DND-41 (cell line): Measurements from ENCODE around the gene RBM6.

ENCODE experiments used
- ATAC-seq: fragments of 200-7000 bp; cut with Tn5 transposase; 3 replicates; pipeline ENCODE4 v1.9.1; 2021; ENCODE audit warnings: low read depth; ENCODE audit not compliant: insufficient read depth
- DNase-seq: peaks from one replicate; pipeline ENCODE4 v3.0.0-alpha.2; 2020
- H2AFZ ChIP-seq: 2 replicates; pipeline ENCODE4 v1.6.0; 2012; ENCODE audit warnings: low read depth, low read length
- H3K27ac ChIP-seq: 2 replicates; pipeline ENCODE4 v1.5.1; 2012; ENCODE audit warnings: low read length, inconsistent platforms
- H3K27me3 ChIP-seq: fragments of 200-600 bp; sonication (generic); 2 replicates; pipeline ENCODE4 v1.6.0; 2012; ENCODE audit warnings: low read length, mild to moderate bottlenecking, inconsistent platforms; ENCODE audit not compliant: insufficient read depth, poor library complexity
- H3K36me3 ChIP-seq: 2 replicates; pipeline ENCODE4 v1.5.1; 2012; ENCODE audit warnings: low read length, inconsistent platforms; ENCODE audit not compliant: insufficient read depth
- H3K4me1 ChIP-seq: 2 replicates; pipeline ENCODE4 v1.5.1; 2012; ENCODE audit warnings: mild to moderate bottlenecking, low read length; ENCODE audit not compliant: insufficient read depth
- H3K4me2 ChIP-seq: 2 replicates; pipeline ENCODE4 v1.6.0; 2012; ENCODE audit warnings: mild to moderate bottlenecking, moderate library complexity, low read length, inconsistent platforms; ENCODE audit not compliant: insufficient read depth
- H3K4me3 ChIP-seq, 2 experiments: fragments of 200-600 bp in 1 of 2; shearing (Covaris generic) in 1 of 2; 2 replicates each; pipeline ENCODE4 v1.5.1; 2012 to 2016; ENCODE audit warnings: inconsistent platforms in 2 of 2, low read length in 2 of 2, mild to moderate bottlenecking in 2 of 2, low read depth in 1 of 2, moderate library complexity in 1 of 2
- H3K79me2 ChIP-seq: 2 replicates; pipeline ENCODE4 v1.6.0; 2012; ENCODE audit warnings: low read length, inconsistent platforms; ENCODE audit not compliant: insufficient read depth
- H3K9ac ChIP-seq: 2 replicates; pipeline ENCODE4 v1.6.0; 2012; ENCODE audit warnings: low read depth, mild to moderate bottlenecking, inconsistent platforms, low read length, moderate library complexity
- H3K9me3 ChIP-seq: 2 replicates; pipeline ENCODE4 v1.5.1; 2012; ENCODE audit warnings: low read length, moderate library complexity, mild to moderate bottlenecking, inconsistent platforms; ENCODE audit not compliant: insufficient read depth, severe bottlenecking
- H4K20me1 ChIP-seq: 2 replicates; pipeline ENCODE4 v1.6.0; 2012; ENCODE audit warnings: low read length; ENCODE audit not compliant: insufficient read depth
- CTCF ChIP-seq: IDR thresholded peaks from 2 replicates; pipeline ENCODE4 v1.5.1; 2012; ENCODE audit warnings: borderline replicate concordance, low read length, moderate library complexity, mild to moderate bottlenecking; ENCODE audit not compliant: poor library complexity, severe bottlenecking; ENCODE audit errors: extremely low read depth
- EZH2 ChIP-seq: IDR thresholded peaks from 3 replicates; pipeline ENCODE4 v1.6.1; 2012; ENCODE audit warnings: borderline replicate concordance, low read depth, mild to moderate bottlenecking, moderate library complexity, low read length, inconsistent platforms; ENCODE audit not compliant: severe bottlenecking

Gene RBM6

GRCh38 chr3:50102558-50102957 is 162.6 kb downstream of the RBM6 start:
- TF ChIP-seq EZH2 = no peak
- TF ChIP-seq CTCF = no peak
- no peak overlapping the region for H3K4me3 ChIP-seq
- no peak overlapping the region for H3K9ac ChIP-seq
- DNase-seq (no peak), ATAC-seq (no peak)
- H3K4me1 ChIP-seq = no peaks in the 10 kb centered on the region
- H4K20me1 ChIP-seq = peaks cover 10% of the 10 kb centered on the region; the same call in 1 of the 2 replicates
- no peaks in the 10 kb centered on the region for H3K9me3 ChIP-seq
- no peak overlapping the region for H3K4me2 ChIP-seq
- H3K36me3 ChIP-seq = peaks cover 98% of the 10 kb centered on the region
- H2AFZ ChIP-seq = no peak overlapping the region
- H3K27me3 ChIP-seq = no peaks in the 10 kb centered on the region
- peaks cover 8% of the 10 kb centered on the region; the same call in 1 of the 2 replicates for H3K79me2 ChIP-seq
- no peak overlapping the region for H3K27ac ChIP-seq

GRCh38 chr3:50111757-50112156 is 171.8 kb downstream of the RBM6 start:
- no peak for TF ChIP-seq EZH2
- no peak for TF ChIP-seq CTCF
- no peaks in the 10 kb centered on the region for H3K9me3 ChIP-seq
- no peak for DNase-seq
- peaks cover 7% of the 10 kb centered on the region; the same call in 1 of the 2 replicates for H4K20me1 ChIP-seq
- H3K79me2 ChIP-seq = peaks cover 2% of the 10 kb centered on the region; the same call in 1 of the 2 replicates
- H3K27me3 ChIP-seq = no peaks in the 10 kb centered on the region
- H3K4me1 ChIP-seq = no peaks in the 10 kb centered on the region
- H3K27ac ChIP-seq = no peak overlapping the region
- no peak overlapping the region for H3K4me2 ChIP-seq
- H3K4me3 ChIP-seq = no peak overlapping the region
- peaks cover 98% of the 10 kb centered on the region for H3K36me3 ChIP-seq
- no peak overlapping the region for H3K9ac ChIP-seq
- H2AFZ ChIP-seq = no peak overlapping the region
- ATAC-seq = no peak

GRCh38 chr3:50112462-50112861 is 172.5 kb downstream of the RBM6 start:
- no peaks in the 10 kb centered on the region for H3K4me1 ChIP-seq
- ATAC-seq = no peak; the same call in 2 of the 3 replicates
- no peak overlapping the region for H3K4me3 ChIP-seq
- no peak overlapping the region for H3K27ac ChIP-seq
- H3K27me3 ChIP-seq = no peaks in the 10 kb centered on the region
- H2AFZ ChIP-seq = no peak overlapping the region
- no peaks in the 10 kb centered on the region for H3K9me3 ChIP-seq
- no peak for DNase-seq
- no peak overlapping the region for H3K4me2 ChIP-seq
- H3K79me2 ChIP-seq = no peaks in the 10 kb centered on the region; the same call in 1 of the 2 replicates
- H3K36me3 ChIP-seq = peaks cover 98% of the 10 kb centered on the region
- TF ChIP-seq EZH2 (no peak), CTCF (no peak)
- H4K20me1 ChIP-seq = peaks cover 7% of the 10 kb centered on the region; the same call in 1 of the 2 replicates
- H3K9ac ChIP-seq = no peak overlapping the region

- H3K27ac ChIP-seq = no peak overlapping the region
- DNase-seq (no peak), ATAC-seq (no peak)
- no peak for TF ChIP-seq CTCF
- TF ChIP-seq EZH2 = no peak
- no peak overlapping the region for H2AFZ ChIP-seq
- no peak overlapping the region for H3K9ac ChIP-seq
- no peak overlapping the region for H3K4me2 ChIP-seq
- H3K27me3 ChIP-seq = no peaks in the 10 kb centered on the region
- no peak overlapping the region for H3K4me3 ChIP-seq
- H3K36me3 ChIP-seq = peaks cover 92% of the 10 kb centered on the region
- H3K79me2 ChIP-seq = no peaks in the 10 kb centered on the region
- H3K4me1 ChIP-seq = no peaks in the 10 kb centered on the region
- H4K20me1 ChIP-seq = peaks cover 39% of the 10 kb centered on the region
- H3K9me3 ChIP-seq = no peaks in the 10 kb centered on the region
These were observed 177.2 kb downstream of the RBM6 start for GRCh38 chr3:50117120-50117519.
